Colon (tissue), 2 donors: Measurements from ENCODE around the gene DUSP5.
"Not testable (repeated sequence)": the region's sequence is repeated elsewhere in the genome, so short reads cannot be mapped to it uniquely, and the experiment has no call there.

ENCODE experiments used
- FAIRE-seq: peaks from 2 replicates; lab custom pipeline; 2012; peaks lifted over from hg19 to GRCh38; lab: Jason Lieb, UNC
- donor health status: control.
- donor health status: control.

The DUSP5 gene

DNA sequence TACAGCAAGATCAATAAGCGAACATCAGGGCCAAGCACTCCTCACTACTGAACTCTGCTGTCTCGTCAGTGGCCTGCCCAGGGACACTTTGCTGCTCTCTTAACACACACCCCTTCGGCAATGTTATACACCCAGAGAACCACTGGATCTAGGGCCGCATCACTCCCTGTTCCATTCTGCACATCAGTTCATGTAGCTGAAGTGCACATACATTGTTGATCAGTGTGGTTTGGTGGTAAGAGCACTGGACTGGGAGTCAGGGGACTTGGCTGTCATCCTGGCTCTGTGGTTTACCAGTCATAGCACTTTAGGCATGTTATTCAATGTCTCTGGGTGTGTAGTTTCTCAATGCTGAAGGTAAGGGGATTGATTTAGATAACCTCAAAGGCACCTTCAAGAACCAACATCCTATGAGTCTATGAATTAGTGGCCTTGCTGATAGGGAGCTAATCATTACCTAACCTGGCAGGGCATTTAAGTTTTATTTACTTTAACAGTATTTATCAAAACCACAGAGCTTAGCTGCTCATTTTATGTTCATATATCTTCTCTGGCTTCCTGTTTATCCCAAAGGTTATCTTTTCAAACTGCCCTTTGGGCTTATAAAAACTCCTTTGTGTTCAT lies 24.8 kb downstream of the DUSP5 start:
- no peak for FAIRE-seq

DNA sequence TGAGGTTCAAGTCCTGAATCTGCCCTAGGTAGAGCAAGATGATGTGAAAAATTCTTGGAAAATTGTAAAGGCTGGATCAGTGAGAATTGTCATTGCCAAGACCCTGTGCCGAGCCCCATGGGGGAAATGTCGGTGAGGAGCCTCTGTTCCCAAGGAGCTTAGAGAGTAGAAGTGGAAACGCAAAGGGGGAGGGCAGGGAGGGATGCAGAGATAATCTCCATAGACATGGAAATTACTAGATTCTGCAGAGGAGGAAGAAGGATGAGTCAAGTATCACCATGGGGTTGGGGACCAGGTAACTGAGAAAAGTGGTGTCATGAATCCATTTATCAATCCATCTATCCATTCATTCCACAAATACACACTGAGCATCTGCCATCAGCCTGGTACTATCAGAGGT lies 26.0 kb downstream of the DUSP5 start:
- no peak for FAIRE-seq

DNA sequence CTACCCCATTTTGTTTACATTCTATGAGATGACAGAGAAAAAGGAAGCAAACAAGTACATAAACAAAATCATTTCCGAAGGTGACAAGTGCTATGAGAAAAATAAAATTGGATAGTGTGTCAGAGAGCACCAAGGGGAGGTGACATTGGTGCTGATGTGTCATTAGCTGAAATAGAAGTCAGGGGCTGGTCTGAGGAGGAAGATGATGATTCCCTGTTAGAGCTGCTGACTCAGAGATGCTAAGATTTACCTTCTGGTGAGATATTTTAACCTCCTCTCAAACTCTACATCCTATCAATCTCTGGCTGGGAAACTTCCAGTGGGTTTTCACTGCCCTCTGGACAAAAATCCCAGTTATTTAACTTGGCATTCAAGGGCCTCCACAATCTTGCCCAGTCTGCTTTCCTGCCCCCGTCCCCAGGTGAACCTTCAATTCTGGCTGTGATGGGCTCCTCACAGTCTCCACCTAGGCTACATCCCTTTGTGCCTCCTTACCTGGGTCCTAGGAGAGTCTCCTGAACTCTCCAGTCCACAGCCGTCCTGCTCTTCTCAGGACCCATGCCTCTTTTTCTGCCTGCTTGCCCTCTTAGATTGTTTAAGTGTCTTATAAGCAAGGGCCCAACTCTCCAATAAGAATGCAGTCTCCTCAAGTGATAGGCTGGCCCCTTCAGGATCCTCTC lies 26.6 kb downstream of the DUSP5 start:
- FAIRE-seq = no peak

DNA sequence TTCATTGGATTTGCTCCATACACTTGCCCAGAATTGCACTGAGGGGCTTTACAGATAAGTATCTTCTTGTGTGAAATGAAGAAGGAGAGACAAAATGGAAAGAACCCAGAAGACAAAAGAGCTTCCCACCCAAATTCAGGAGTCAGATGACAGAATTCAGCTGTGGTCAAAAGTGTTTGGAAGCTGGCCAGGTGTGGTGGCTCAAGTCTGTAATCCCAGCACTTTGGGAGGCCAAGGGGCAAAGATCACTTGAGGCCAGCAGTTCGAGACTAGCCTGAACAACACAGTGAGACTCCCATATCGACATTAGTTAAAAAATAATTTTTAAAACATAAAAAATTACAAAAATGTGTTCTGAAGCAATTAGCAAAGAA lies 27.1 kb downstream of the DUSP5 start:
- no peak for FAIRE-seq

DNA sequence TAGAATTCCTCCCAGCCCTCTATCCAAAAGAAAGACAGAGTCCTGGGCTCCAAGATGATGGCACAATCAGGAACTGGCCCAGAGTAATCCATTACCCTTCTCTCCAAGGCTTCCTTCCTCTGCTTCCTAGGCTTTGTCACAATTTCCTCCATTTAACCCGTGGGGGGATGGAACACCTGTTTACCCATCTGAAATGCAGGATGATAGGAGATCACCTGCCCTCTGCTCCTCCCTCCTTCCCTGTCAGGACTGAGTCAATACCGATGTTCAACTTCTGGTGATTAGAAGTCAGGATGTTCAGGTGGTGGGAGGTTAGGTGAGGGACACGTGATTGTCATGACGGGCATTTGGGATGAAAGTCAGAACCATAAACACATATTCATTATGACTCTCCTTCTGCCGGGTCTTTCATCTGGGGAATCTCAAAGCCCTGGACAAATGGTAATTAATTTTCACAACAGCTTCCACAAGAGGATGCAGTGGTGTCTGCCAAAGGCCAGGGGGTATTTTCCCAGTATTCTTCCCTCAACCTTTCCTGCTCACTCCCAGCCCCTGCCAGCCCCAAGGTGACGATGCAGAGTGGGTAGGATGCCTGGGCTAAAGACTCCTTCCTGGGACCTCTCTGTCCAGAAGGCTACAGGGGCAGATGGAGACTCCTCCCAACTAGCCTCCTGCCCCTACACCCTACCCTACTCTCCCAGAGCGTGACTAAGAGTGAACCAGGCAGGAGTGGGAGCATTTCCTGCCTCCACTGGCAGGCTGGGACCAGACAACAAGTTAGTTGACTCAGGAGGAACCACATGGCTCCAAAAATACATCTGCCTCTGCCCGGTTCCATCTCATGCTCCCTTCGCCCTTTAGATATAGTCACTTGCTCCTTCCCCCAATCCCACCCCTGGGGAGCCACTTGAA lies 27.9 kb downstream of the DUSP5 start:
- no peak for FAIRE-seq

DNA sequence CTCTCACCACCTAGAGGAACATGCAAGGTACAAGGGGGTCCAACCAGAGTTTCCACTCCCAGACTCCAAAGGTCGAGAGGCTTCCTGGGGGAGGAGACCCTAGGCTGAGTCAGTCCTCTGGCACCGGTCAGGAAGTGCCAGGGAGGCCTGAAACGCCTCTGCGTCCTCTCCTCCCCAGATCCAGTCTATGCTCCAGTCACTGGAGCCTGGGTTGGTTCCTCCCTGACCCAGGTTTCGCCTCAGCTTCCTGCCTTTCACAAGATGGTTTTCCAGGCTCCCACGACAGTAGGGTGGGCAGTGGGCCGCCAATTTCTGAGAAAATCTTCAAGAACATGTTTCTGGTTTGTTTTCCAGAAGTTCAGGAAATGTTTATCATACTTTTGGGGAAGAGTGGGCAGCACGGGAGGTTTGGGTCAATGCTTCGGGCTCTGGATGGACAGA lies 30.0 kb downstream of the DUSP5 start:
- FAIRE-seq = no peak

DNA sequence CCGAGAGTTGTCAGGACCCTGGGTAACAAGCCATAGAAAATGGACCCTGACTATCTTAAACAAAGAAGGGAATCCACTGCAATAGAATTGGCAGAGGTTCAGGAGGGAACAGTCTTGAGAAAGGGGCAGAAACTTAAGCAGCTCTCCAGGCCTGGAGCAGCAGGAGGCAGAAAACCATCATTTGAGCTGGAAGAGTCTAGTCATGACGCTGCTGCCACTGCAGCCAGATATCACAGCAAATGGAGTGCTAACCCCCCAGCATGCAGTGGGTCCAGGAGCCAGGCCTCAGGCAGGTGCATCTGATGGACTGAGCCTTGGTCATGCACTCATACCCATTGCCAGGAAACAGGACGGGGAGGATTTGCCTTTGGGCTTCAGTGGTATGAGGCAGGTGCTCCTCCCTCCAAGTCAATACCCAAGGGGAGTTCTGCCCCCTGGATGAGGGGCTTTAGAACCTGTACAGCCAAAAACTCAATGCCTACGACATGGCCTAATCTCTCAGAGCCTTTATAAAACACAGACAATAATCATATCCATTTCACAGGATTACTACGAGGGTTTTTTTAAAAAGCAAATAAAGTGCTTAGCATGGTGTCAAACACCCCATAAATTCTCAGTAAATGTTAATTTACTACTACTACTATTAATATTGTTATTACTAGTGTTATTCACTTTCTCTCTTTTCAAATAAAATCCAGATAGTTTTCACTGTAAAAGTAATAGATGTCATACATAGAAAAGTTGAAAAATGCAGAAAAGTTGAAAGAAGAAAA lies 30.7 kb downstream of the DUSP5 start:
- no peak for FAIRE-seq

DNA sequence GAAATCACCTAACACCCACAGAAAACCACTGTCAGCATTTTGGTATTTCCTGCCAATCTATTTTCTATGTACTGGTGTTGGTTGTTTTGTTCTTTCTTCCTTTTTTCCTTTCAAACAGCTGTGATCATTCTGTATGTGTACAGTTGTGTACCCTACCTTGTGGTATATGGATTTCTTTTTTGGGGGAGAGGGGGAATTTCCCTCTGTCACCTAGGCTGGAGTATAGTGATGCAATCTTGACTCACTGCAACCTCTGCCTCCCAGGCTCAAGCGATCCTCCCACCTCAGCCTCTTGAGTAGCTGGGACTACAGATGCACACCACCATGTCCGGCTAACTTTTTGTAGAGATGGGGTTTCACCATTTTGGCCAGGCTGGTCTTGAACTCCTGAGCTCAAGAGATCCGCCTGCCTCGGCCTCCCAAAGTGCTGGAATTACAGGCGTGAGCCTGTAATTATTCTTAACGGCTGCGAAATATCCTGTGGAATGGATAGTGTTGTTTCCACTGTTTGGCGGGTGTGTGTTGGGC lies 31.4 kb downstream of the DUSP5 start:
- not testable (repeated sequence) for FAIRE-seq

DNA sequence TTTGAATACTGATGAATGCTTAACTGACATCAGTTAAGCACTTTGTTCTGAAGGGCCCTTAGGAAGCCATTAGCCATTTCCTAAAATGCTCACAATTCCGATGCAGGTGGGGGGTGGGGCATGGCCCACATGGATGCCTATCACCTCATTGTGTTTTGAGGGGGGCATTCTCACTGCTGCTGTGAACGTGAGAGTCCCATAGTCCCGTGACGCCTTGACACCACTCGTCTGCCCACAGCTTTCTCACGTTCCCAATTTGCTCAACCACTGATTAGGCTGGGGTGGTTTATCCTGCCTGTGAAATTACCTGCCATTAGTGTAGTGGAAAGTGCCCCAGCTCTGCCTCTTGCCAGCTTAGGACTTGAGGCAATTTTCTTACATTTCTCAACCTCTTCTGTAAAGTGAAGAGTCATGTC lies 31.9 kb downstream of the DUSP5 start:
- FAIRE-seq = no peak

DNA sequence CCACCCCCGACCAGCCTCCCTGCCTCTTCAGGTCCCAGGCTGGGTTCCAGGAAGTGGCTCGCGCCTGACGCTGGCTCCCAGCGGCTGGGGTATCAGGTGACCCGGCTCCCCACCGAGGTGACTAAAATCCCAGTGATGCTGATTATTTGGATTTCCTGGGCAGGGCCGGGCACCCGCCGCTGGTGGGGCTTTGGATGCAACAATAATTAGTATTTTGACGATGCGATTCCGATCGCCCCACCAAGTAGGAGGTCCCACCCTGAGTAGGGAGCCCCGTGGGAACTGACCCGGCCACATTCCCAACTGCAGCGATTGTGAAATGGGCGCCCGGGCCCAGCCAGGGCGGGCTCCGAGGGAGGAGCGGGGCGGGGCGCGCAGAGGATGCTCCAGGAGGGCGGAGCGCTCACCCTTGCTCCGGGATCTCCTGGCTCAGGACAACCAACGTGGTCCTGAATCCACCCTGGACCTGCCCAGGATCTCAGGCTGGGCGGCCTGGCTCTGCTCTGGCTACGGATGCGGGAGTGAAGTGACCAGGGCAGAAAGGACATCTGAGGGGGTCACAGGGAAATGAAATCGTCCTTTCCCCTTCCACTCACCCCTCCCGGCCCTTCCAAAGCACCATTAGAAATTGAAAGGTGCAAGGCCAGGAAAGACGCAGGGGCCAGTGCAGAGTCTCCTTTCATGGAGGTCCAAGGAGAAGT lies 32.6 kb downstream of the DUSP5 start:
- FAIRE-seq = no peak

DNA sequence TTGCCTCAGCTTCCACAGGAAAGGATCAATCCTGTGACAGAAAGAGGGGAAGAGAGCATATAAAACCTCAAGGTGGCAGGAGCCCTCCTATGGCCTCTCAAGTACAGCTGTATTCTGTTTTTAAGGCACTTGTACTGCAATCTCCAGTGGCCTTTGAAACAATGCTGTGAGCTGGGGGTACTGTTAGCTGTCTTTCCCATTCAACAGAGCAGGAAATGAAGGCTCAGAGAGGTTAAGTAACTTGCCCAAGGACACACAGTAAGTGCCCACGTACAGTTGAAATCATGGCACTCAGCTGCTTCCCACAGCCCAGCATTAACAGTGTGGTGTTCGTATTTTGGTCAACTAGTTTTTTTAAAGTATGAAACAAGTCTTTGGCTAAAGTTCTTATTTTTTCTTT lies 34.0 kb downstream of the DUSP5 start:
- FAIRE-seq = no peak

DNA sequence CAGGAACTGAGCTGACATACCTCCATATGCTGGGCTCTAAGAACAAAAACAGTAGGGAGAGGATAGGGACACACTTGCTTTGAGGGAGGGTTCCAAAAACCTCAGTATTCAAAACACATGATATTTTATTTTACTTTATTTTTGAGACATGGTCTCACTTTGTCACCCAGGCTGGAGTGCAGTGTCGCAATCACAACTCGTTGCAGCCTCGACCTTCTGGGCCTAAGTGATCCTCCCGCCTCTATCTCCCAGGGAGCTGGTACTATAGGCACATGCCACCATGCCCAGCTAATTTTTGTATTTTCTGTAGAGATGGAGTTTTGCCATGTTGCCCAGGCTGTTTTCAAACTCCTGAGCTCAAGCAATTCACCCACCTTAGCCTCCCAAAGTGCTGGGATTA lies 34.9 kb downstream of the DUSP5 start:
- FAIRE-seq = not testable (repeated sequence)

DNA sequence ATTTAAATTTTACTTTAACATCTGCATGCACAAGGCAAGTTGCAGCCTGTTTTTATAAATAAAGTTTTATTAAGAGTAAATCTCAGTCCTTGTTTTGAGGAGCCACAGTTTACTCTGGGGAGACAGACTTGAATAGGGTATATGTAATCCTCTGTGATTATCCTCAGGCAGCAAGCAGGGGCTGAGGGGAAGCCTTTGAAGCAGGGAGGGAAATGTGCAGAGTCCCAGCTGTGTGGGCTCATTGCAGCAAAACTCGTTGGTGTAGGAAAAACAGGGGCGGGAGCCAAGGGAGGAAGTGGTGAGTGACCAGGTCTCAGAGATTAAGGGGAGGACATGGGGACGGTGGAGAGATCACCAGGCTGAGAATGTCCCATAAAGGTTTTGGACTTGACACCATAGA lies 35.4 kb downstream of the DUSP5 start:
- FAIRE-seq = no peak

DNA sequence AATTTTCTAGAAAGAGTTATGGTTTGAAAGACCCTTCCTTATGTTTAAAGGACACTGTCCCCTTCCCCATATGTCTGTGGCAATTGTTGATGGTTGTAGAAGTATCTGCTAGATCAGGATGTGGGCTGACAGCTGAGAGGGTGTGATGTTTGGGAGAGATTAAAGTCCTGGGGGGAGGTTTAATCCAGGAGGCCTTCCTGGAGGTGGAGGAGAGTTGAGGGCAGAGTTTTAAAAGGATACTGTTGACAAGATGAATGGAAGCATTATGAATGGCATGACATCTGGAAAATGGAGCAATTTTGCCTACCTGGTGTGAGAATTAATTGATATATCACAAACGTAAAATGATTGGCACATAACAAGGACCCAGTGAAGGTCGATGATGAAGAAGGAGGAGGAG lies 36.9 kb downstream of the DUSP5 start:
- no peak for FAIRE-seq

DNA sequence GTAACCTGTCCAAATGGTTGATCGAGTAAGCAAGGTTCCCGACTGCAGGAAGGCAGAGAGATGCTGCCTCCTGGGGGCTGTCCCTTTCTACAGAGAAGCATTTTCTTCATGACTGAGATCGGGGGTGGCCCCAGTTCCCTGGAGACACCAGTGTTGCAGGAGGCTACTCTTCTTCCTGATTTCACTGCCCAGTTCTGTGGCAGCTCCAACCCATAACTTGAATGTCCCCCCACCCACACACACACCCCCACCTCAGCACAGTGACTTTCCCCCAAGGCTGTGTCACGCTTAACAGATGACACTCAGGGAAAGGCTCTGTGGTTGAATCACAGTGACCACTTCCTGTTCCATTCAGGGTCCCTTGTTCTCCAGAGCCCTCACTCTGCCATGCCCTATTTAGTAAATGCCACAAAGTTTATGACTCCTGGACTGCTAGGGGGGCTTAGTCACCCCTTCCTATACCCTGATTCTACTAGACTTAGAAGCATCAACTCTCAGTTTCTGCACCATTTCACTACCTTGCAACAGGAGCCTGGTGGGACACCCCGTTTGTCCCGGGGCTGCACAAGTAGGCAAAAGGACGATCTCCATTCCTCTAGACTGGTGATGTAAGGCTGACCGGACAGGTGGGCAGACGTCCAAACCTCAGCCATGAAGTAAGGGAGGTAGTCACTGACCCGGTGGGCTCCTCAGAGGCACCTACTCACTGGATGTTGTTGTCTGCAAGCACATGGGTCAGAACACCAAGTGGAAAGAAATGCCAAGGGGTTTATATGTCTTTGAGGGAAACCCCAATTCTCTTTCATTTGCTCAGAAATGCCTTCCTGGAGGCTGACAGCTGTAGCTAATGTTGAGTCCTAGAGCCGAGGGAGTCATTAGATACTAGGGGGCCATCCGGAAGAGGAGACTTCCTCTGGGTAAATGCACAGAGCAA lies 38.5 kb downstream of the DUSP5 start:
- no peak for FAIRE-seq

DNA sequence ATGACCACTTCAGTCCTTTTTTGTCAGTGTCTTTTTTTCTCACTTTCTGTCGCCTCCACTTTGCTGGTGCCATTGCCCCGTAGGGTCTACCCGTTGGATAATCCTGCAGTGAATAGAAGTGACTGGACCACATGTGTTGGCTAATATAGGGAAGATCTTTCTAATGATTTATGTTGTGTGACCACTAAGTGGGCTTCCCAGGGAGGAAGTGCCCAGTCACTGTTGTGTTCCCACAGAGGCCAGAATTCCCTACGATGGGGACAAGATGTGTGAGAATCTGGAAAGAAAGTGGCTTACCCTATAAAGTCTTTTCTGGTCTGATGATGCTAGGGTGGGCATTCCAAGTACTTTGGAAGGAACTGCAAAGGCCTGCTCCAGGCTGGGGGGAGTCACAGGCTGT lies 41.4 kb downstream of the DUSP5 start:
- FAIRE-seq = no peak

DNA sequence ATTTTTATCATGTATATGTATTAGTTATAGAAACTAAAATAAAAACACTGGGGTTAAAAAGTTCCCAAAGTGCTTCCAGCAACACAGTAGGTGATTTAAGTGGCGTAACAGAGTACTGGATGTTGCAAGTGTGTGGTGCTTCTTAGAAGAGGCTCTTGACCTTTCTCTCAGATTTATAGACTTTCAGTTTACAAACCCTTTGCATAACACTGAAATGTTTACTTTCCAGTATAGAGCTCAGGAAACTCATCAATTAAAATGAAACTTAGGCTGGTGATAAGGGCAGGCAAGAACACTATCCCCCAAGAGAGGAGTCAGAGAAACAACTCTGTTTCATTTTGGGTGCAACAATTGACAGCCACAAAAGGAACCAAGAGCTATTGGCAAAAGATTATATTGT lies 42.3 kb downstream of the DUSP5 start:
- no peak for FAIRE-seq

DNA sequence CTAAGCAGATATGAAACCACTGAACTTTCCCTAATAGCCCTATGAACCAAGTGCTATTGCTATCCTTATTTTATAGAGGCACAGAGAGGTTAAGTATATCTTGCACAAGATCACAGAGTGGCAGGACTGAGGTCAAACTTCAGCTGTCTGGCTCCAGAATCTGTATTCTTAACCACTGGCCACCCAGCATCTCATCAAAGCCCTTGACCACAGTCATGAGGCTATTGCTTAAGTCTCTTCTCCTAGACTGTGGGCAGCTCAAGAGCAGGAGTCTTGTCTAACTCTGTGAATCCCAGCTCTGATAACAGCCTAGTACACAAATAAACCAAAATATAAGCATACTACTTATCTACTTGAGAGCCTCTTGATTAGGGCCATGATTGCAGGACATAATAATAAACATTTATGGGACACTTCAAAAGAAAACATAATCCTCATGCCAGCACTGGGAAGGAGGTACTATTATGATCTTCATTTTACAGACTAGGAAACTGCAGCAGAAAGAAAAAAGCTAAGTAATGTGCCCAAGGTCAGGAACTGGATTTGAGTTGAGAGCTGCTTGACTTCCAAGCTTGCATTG lies 47.3 kb downstream of the DUSP5 start:
- no peak for FAIRE-seq

DNA sequence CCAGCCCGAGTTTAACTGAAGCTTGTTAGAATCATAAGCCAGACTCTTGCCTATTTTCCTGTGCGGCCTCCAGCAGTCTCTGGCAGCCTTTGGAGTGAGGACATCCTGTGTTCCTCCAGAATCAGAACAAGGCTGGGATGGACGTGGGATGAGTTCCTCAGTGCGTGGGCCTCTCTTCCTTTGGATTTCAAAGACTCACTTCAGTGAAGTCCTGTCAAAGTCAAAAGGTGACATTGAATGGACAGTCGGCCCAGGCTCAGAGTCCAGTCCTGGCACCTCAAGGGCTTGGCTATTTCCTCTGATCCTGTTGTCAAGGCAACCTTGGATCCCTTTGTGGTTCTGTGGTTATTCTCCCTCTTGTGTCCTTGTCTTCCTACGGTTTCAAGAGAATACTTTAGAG lies 48.4 kb downstream of the DUSP5 start:
- no peak for FAIRE-seq

DNA sequence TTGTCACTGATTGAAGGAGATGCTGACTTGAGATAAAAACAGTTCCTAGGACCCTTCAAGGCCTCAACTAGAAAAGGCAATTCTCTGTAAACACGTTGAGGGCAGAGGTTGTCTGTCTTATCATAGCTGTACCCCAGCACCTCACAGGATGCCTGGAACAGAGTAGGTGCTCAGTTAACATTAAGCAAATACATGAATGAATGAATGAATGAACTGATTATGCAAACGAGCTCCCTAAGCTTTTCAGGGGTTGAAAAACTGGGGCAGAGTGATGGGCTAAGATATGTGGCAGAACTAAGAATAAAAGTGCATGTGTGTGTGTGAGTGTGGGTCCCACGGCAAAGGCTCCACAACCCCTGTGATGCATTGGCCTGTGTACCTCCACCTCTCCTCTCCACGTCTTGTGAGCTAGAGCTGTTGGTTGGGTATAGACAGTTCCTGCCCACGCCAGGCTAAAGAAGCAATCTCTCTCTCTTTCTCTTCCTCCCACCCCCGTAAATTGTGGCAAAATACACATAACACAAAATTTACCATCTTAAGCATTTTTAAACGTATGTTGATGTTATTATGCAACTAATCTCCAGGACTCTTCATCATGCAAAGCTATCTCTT lies 48.9 kb downstream of the DUSP5 start:
- no peak for FAIRE-seq
